Natural killer cell treated with Interleukin-12 subunit alpha and Interleukin-12 subunit beta and Interleukin-15 and Interleukin-18, amount 100 ng/mL, for 72 hours (primary cell): Measurements from ENCODE around the gene HMCN1. TPM values are rescaled to one million over a fixed set of nuclear protein-coding genes. Genes with fewer than 3 reads are reported as not detected.

Experiments used
- ATAC-seq, 2 donors: fragments of 150-1000 bp; cut with Tn5 transposase in 1 of 2; sonication (Bioruptor Pico), chemical (Tn5 transposase) in 1 of 2; 2 replicates each; pipeline ENCODE4 v1.10.0; 2021
- DNase-seq: peaks from one replicate; pipeline ENCODE4 v3.0.0; 2022; ENCODE audit warnings: low spot score
- H3K27ac Mint-ChIP-seq, 2 donors: 1 replicate in 1 of 2; 2 replicates in 1 of 2; pipeline ENCODE4 v1.8.0; 2022; ENCODE audit warnings: mixed read lengths in 2 of 2, mild to moderate bottlenecking in 1 of 2, moderate library complexity in 1 of 2
- H3K27me3 Mint-ChIP-seq, 2 donors: 1 replicate in 1 of 2; 2 replicates in 1 of 2; pipeline ENCODE4 v1.8.0; 2022; ENCODE audit warnings: mixed read lengths in 2 of 2
- H3K36me3 Mint-ChIP-seq: one replicate; pipeline ENCODE4 v1.8.0; 2022; ENCODE audit warnings: mixed read lengths
- H3K4me1 Mint-ChIP-seq, 2 donors: 1 replicate in 1 of 2; 2 replicates in 1 of 2; pipeline ENCODE4 v1.8.0; 2022; ENCODE audit warnings: low read depth in 2 of 2, mixed read lengths in 2 of 2, mild to moderate bottlenecking in 1 of 2
- H3K4me3 Mint-ChIP-seq: one replicate; pipeline ENCODE4 v1.8.0; 2022; ENCODE audit warnings: mixed read lengths
- H3K9me3 Mint-ChIP-seq: 2 replicates; pipeline ENCODE4 v1.8.0; 2022; ENCODE audit warnings: mixed read lengths
- total RNA-seq, 2 donors: library from RNA; stranded (reverse); gene quantifications; one replicate each; pipeline ENCODE4 v1.2.3, GENCODE V29; 2022

The HMCN1 gene
- total RNA-seq, 2 donors from 2014 or later: 1.1 to 1.4 TPM

- Mint-ChIP-seq H3K4me1 (no peaks in the 10 kb centered on the region), H3K27me3 (peaks cover 9 to 32% of the 10 kb centered on the region in 2 donors), H3K9me3 (no peaks in the 10 kb centered on the region), H3K27ac (no peak overlapping the region), H3K4me3 (no peak overlapping the region), H3K36me3 (no peaks in the 10 kb centered on the region)
- no peak for ATAC-seq
- no peak for DNase-seq
These were observed 89.3 kb downstream of the HMCN1 start for GRCh38 chr1:185823467-185823866.

- no peaks in the 10 kb centered on the region for H3K4me1 Mint-ChIP-seq
- no peaks in the 10 kb centered on the region for H3K9me3 Mint-ChIP-seq
- H3K27me3 Mint-ChIP-seq: peaks cover 9 to 35% of the 10 kb centered on the region in 2 donors
- ATAC-seq (no peak), DNase-seq (no peak)
- H3K36me3 Mint-ChIP-seq: no peaks in the 10 kb centered on the region
- no peak overlapping the region for H3K27ac Mint-ChIP-seq
- no peak overlapping the region for H3K4me3 Mint-ChIP-seq
These were observed 89.9 kb downstream of the HMCN1 start for GRCh38 chr1:185824106-185824505.

GRCh38 chr1:185825556-185825955 lies 91.4 kb downstream of the HMCN1 start:
- Mint-ChIP-seq H3K4me1 (no peaks in the 10 kb centered on the region), H3K36me3 (no peaks in the 10 kb centered on the region), H3K9me3 (no peaks in the 10 kb centered on the region)

DNA sequence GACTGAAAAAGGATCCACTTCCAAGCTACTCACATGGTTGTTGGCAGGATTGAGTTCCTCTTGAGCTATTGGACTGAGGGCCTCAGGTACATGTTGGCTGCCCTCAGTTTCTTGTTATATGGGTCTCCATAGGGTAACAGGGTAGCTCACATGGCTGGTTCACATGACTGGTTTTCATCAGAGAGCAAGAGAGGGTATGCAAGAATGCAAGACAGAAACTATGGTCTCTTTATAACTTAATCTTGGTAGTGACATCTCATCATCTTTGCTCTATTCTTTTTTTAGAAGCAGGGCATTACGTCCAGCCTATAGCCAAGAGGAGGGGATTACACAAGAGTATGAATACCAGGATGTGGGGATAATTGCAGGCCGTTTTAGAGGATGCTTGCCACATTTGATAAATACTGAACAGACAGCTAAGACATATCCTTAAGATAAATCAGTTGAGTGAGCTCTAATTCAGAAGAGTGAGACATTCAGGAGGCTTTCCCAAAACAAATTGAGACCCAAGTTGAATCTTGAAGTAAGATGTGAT lies 100.2 kb downstream of the HMCN1 start:
- H3K36me3 Mint-ChIP-seq: no peaks in the 10 kb centered on the region
- peaks cover 7 to 11% of the 10 kb centered on the region in 2 donors for H3K27me3 Mint-ChIP-seq
- no peak overlapping the region for H3K27ac Mint-ChIP-seq
- H3K4me3 Mint-ChIP-seq: no peak overlapping the region
- DNase-seq: no peak
- no peaks in the 10 kb centered on the region for H3K9me3 Mint-ChIP-seq
- no peaks in the 10 kb centered on the region for H3K4me1 Mint-ChIP-seq
- no peak for ATAC-seq

More at GRCh38 chr1:185825556-185825955, 91.4 kb downstream of the HMCN1 start:
- Mint-ChIP-seq H3K27ac (no peak overlapping the region), H3K27me3 (peaks cover 11 to 37% of the 10 kb centered on the region in 2 donors), H3K4me3 (no peak overlapping the region)
- ATAC-seq (no peak), DNase-seq (no peak)

GRCh38 chr1:185835191-185835590 lies 101.0 kb downstream of the HMCN1 start:
- no peak for ATAC-seq

DNA sequence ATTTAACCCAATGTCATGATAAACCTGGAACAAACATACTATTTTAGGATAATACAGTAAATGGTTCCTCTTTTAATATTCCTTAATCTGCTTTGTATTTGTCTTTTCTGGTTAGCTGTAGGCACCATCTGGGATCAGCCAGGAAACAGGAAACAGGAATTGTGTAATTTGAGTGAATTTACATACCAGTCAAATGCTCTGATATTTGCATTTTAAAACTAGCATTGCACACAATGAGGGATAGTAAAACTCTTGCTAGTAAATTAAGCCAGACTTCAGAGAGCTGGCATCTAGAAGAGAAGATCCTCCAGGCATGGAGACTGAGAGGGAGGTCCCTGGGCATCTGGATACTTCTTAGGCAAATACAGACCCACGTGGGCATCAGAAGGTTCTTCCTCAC lies 103.5 kb downstream of the HMCN1 start:
- Mint-ChIP-seq H3K9me3 (no peaks in the 10 kb centered on the region), H3K27me3 (peaks cover 6 to 17% of the 10 kb centered on the region in 2 donors), H3K4me3 (no peak overlapping the region), H3K36me3 (no peaks in the 10 kb centered on the region), H3K4me1 (no peaks in the 10 kb centered on the region), H3K27ac (no peak overlapping the region)
- peak in 1 of 2 donors; percentile 15 for ATAC-seq
- no peak for DNase-seq

More at GRCh38 chr1:185835191-185835590, 101.0 kb downstream of the HMCN1 start:
- no peak for DNase-seq
- Mint-ChIP-seq H3K36me3 (no peaks in the 10 kb centered on the region), H3K4me3 (no peak overlapping the region), H3K4me1 (no peaks in the 10 kb centered on the region), H3K27me3 (peaks cover 4 to 7% of the 10 kb centered on the region in 2 donors), H3K9me3 (no peaks in the 10 kb centered on the region), H3K27ac (no peak overlapping the region)

DNA sequence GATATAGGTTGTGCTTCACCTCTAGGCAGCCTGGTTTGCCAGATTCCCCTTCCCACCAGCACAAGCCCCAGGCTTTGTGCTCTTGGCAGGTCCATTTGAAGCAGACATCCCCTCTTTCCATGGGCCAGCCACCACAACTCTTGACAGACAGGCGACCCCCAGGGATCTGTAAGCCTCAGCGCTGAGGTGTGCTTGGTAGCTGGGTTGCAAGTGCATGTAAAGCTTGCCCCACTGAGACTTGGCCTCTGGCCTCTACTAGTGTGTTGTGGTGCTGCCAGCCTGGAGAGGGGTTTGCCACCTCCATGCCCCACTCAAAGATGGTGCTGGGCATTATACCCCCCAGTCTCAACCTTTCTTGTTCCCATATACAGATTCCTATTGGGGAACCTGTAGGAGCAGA lies 103.9 kb downstream of the HMCN1 start:
- H3K9me3 Mint-ChIP-seq: no peaks in the 10 kb centered on the region

DNA sequence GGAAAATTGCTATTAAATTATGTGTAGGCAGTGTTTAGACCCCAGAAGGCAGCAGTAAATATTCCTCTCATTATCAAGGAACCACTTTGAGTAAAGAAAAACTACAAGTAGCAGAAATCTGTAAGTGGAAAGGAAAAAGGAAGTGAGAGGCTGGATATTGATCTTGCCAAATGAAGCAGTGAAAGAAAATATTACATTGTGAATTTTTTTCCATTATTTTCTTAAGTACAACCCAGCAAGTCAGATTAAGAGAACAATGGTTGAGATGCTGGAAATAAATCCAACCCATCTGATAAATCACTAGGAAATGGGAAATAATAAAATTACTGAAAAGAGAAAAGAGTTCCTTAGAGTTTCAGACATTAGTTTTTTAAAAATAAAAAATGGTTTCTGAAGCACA lies 106.7 kb downstream of the HMCN1 start:
- Mint-ChIP-seq H3K4me3 (no peak overlapping the region), H3K27me3 (peaks cover 4 to 22% of the 10 kb centered on the region in 2 donors), H3K27ac (no peak overlapping the region), H3K36me3 (no peaks in the 10 kb centered on the region), H3K4me1 (no peaks in the 10 kb centered on the region), H3K9me3 (no peaks in the 10 kb centered on the region)
- ATAC-seq: no peak
- DNase-seq: no peak

More for the DNA sequence above, 103.9 kb downstream of the HMCN1 start:
- DNase-seq (no peak), ATAC-seq (peak in 1 of 2 donors; percentile 15)
- Mint-ChIP-seq H3K27me3 (peaks cover 6 to 19% of the 10 kb centered on the region in 2 donors), H3K36me3 (no peaks in the 10 kb centered on the region), H3K4me3 (no peak overlapping the region), H3K27ac (no peak overlapping the region), H3K4me1 (no peaks in the 10 kb centered on the region)

- no peak overlapping the region for H3K4me3 Mint-ChIP-seq
- H3K27ac Mint-ChIP-seq: no peak overlapping the region
- H3K27me3 Mint-ChIP-seq: peaks cover 4 to 22% of the 10 kb centered on the region in 2 donors
- no peaks in the 10 kb centered on the region for H3K4me1 Mint-ChIP-seq
- DNase-seq (no peak), ATAC-seq (no peak)
- no peaks in the 10 kb centered on the region for H3K36me3 Mint-ChIP-seq
- H3K9me3 Mint-ChIP-seq: no peaks in the 10 kb centered on the region
These were observed 109.2 kb downstream of the HMCN1 start for GRCh38 chr1:185843297-185843869.

DNA sequence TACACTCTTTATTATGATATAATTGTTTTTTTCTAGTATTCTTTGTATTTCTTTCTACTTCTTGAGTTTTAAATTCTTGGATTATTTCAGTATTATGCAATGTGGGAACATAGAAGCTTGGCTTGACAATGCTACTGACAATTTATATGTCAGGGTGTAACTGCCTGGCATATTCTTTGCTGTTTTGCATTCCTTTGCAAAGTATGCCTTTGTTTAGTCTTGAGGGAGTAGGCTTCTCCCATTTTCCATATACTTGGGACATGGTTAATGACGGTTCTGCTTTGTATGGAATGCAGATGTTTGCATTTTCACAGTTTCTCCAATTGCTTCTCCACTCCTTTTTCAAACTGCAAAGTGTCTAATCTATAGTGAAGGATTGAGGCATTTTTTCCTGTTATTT lies 109.8 kb downstream of the HMCN1 start:
- no peak overlapping the region for H3K27ac Mint-ChIP-seq
- peaks cover 4 to 22% of the 10 kb centered on the region in 2 donors for H3K27me3 Mint-ChIP-seq
- no peaks in the 10 kb centered on the region for H3K4me1 Mint-ChIP-seq
- no peak for DNase-seq
- no peaks in the 10 kb centered on the region for H3K36me3 Mint-ChIP-seq
- H3K4me3 Mint-ChIP-seq: no peak overlapping the region
- H3K9me3 Mint-ChIP-seq: no peaks in the 10 kb centered on the region
- no peak for ATAC-seq

GRCh38 chr1:185846672-185847444 lies 112.7 kb downstream of the HMCN1 start:
- DNase-seq (no peak), ATAC-seq (no peak)
- Mint-ChIP-seq H3K27ac (no peak overlapping the region), H3K4me3 (no peak overlapping the region), H3K4me1 (no peaks in the 10 kb centered on the region), H3K36me3 (no peaks in the 10 kb centered on the region), H3K27me3 (peaks cover 2 to 8% of the 10 kb centered on the region in 2 donors), H3K9me3 (no peaks in the 10 kb centered on the region)

GRCh38 chr1:185849014-185849413 lies 114.8 kb downstream of the HMCN1 start:
- no peaks in the 10 kb centered on the region for H3K4me1 Mint-ChIP-seq
- no peaks in the 10 kb centered on the region for H3K27me3 Mint-ChIP-seq

GRCh38 chr1:185850366-185850765 lies 116.2 kb downstream of the HMCN1 start:
- Mint-ChIP-seq H3K9me3 (no peaks in the 10 kb centered on the region), H3K36me3 (no peaks in the 10 kb centered on the region), H3K4me3 (no peak overlapping the region), H3K4me1 (no peaks in the 10 kb centered on the region), H3K27me3 (no peaks in the 10 kb centered on the region), H3K27ac (no peak overlapping the region)
- no peak for DNase-seq
- no peak for ATAC-seq

More at GRCh38 chr1:185849014-185849413, 114.8 kb downstream of the HMCN1 start:
- ATAC-seq: no peak
- Mint-ChIP-seq H3K36me3 (no peaks in the 10 kb centered on the region), H3K9me3 (no peaks in the 10 kb centered on the region), H3K4me3 (no peak overlapping the region), H3K27ac (no peak overlapping the region)
- no peak for DNase-seq

DNA sequence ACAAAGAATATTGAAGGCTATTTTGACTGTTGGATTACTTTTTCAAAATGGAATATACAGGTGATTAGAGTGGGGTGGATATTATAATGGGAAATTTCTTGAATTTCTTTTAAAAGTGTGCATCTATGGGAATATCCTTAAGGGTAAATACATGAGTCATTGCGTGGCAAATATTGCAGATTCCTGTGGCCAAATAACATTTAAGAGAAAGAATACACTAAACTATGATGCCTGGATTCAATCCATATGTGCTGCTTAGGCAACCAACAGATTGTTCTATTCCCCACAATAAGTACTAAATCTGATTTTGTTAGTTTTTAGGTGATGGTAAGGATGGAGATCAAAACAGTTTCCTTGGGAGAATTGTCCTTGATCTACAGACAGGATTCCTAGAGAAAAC lies 119.5 kb downstream of the HMCN1 start:
- H3K9me3 Mint-ChIP-seq: no peaks in the 10 kb centered on the region
- H3K36me3 Mint-ChIP-seq: no peaks in the 10 kb centered on the region
- DNase-seq (no peak), ATAC-seq (no peak)
- no peaks in the 10 kb centered on the region for H3K27me3 Mint-ChIP-seq
- no peak overlapping the region for H3K4me3 Mint-ChIP-seq
- H3K27ac Mint-ChIP-seq: no peak overlapping the region
- no peaks in the 10 kb centered on the region for H3K4me1 Mint-ChIP-seq
